Right atrium auricular region (tissue), 2 donors: ENCODE measurements around the gene ATP6V1F. TPM values are rescaled to one million over a fixed set of nuclear protein-coding genes. Genes with fewer than 3 reads are reported as not detected.

Experiments used
- DNase-seq: peaks from one replicate; pipeline ENCODE4 v3.0.0-alpha.2; 2019; ENCODE audit warnings: low spot score
- H3K27ac ChIP-seq, 2 donors: fragments of 200-600 bp; sonication (generic); 1 replicate in 1 of 2; 2 replicates in 1 of 2; pipeline ENCODE4 v1.5.1; 2016 to 2019
- H3K27me3 ChIP-seq, 2 donors: fragments of 200-600 bp; sonication (generic); one replicate each; pipeline versions ENCODE4 v1.5.1 to v1.6.0; 2017 to 2019
- H3K36me3 ChIP-seq: fragments of 200-600 bp; sonication (generic); one replicate; pipeline ENCODE4 v1.5.1; 2016
- H3K4me1 ChIP-seq, 2 donors: fragments of 200-600 bp; sonication (generic); one replicate each; pipeline versions ENCODE4 v1.5.1 to v1.6.0; 2017 to 2019
- H3K4me3 ChIP-seq, 2 donors: fragments of 200-600 bp; sonication (generic); 1 replicate in 1 of 2; 2 replicates in 1 of 2; pipeline ENCODE4 v1.5.1; 2017 to 2019; ENCODE audit warnings: mild to moderate bottlenecking in 1 of 2, moderate library complexity in 1 of 2
- H3K9me3 ChIP-seq, 2 donors: fragments of 200-600 bp; sonication (generic); one replicate each; pipeline ENCODE4 v1.5.1; 2019
- CTCF ChIP-seq, 2 donors: fragments of 200-600 bp; sonication (generic); IDR thresholded peaks; one replicate each; pipeline ENCODE4 v1.5.1; 2019; ENCODE audit warnings: antibody characterized with exemption in 2 of 2
- total RNA-seq, 2 donors: library from RNA; depleted of rRNA; stranded (reverse); fragments of >200 nt; gene quantifications; one replicate each; pipeline ENCODE4 v1.1.0, GENCODE V29; 2016

The ATP6V1F gene
- total RNA-seq, 2 donors from 2014 or later = 121 TPM

- peaks cover 0 to 37% of the 10 kb centered on the region in 2 donors for H3K4me1 ChIP-seq
- no peak overlapping the region for H3K27ac ChIP-seq
- no peak for TF ChIP-seq CTCF (IDR thresholded peaks at IDR 0.05)
Observed at GRCh38 chr7:128837521-128837921, 25.1 kb upstream of the ATP6V1F start.

DNA sequence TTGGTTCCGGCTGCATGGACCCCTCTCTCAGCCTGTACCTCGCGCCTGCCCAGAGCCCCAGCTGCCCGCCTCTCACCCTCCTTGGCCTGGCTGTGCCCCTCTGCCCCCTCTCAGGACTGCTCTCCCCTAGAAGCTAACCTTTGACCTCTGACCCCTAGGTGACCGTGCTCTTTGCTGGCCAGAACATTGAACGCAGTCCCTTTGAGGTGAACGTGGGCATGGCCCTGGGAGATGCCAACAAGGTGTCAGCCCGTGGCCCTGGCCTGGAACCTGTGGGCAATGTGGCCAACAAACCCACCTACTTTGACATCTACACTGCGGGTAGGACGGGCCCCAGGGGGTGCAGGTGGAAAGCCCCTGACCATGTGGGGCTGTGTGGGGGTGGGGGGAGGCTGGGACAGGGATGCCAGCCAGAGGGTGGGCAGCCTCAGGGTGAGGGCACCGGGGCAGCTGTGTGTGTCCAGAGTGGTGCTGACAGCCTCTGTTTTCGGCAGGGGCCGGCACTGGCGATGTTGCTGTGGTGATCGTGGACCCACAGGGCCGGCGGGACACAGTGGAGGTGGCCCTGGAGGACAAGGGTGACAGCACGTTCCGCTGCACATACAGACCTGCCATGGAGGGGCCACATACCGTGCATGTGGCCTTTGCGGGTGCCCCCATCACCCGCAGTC, 24.4 kb upstream of the ATP6V1F start:
- Histone ChIP-seq H3K36me3 (peaks cover 86% of the 10 kb centered on the region), H3K27me3 (no peaks in the 10 kb centered on the region), H3K9me3 (no peaks in the 10 kb centered on the region), H3K4me1 (peaks cover 0 to 30% of the 10 kb centered on the region in 2 donors), H3K27ac (peak overlapping the region in 1 of 2 donors; percentile 21), H3K4me3 (no peak overlapping the region)
- no peak for TF ChIP-seq CTCF (IDR thresholded peaks at IDR 0.05)
- no peak for DNase-seq

More at GRCh38 chr7:128837521-128837921, 25.1 kb upstream of the ATP6V1F start:
- Histone ChIP-seq H3K36me3 (peaks cover 79% of the 10 kb centered on the region), H3K4me3 (no peak overlapping the region), H3K27me3 (no peaks in the 10 kb centered on the region), H3K9me3 (no peaks in the 10 kb centered on the region)
- no peak for DNase-seq

- DNase-seq = no peak
- TF ChIP-seq CTCF (IDR thresholded peaks at IDR 0.05) = no peak
- Histone ChIP-seq H3K4me3 (no peak overlapping the region), H3K9me3 (no peaks in the 10 kb centered on the region), H3K4me1 (peaks cover 0 to 21% of the 10 kb centered on the region in 2 donors), H3K27me3 (no peaks in the 10 kb centered on the region), H3K27ac (no peak overlapping the region), H3K36me3 (peaks cover 95% of the 10 kb centered on the region)
Observed at GRCh38 chr7:128838981-128839731, 23.5 kb upstream of the ATP6V1F start.

DNA sequence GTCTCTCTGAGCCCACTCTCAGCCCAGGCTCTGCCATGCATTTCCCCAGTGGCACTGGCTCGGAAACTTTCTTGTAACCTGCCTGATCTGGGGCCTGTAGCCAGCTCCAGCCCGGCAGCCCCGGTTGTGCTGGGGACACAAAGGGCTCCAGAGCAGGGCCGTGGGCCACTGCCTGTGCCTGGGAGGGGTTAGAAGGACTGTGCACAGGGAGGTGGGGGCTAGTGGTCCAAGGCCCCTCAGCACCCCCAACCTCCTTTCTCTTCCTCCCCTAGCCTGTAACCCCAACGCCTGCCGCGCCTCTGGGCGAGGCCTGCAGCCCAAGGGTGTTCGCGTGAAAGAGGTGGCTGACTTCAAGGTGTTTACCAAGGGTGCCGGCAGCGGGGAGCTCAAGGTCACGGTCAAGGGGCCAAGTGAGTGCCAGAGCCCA, 22.9 kb upstream of the ATP6V1F start:
- Histone ChIP-seq H3K27me3 (no peaks in the 10 kb centered on the region), H3K36me3 (peaks cover 98% of the 10 kb centered on the region), H3K27ac (no peak overlapping the region), H3K4me3 (no peak overlapping the region), H3K4me1 (peaks cover 0 to 19% of the 10 kb centered on the region in 2 donors), H3K9me3 (no peaks in the 10 kb centered on the region)
- TF ChIP-seq CTCF (IDR thresholded peaks at IDR 0.05) = no peak
- no peak for DNase-seq

GRCh38 chr7:128840326-128841170, 22.1 kb upstream of the ATP6V1F start:
- peak overlapping the region in 1 of 2 donors; percentile 2 for H3K27ac ChIP-seq
- H3K4me3 ChIP-seq = no peak overlapping the region
- DNase-seq = no peak
- H3K4me1 ChIP-seq = peaks cover 0 to 15% of the 10 kb centered on the region in 2 donors
- TF ChIP-seq CTCF (IDR thresholded peaks at IDR 0.05) = no peak
- H3K36me3 ChIP-seq = peaks cover 98% of the 10 kb centered on the region
- no peaks in the 10 kb centered on the region for H3K9me3 ChIP-seq
- H3K27me3 ChIP-seq = no peaks in the 10 kb centered on the region
